ENCODE data around the gene TEDC1. TPM values are rescaled to one million over a fixed set of nuclear protein-coding genes. Genes with fewer than 3 reads are reported as not detected.

The TEDC1 gene
- total RNA-seq, 2 donors from 2014 or later = 1.6 to 12.2 TPM

DNA sequence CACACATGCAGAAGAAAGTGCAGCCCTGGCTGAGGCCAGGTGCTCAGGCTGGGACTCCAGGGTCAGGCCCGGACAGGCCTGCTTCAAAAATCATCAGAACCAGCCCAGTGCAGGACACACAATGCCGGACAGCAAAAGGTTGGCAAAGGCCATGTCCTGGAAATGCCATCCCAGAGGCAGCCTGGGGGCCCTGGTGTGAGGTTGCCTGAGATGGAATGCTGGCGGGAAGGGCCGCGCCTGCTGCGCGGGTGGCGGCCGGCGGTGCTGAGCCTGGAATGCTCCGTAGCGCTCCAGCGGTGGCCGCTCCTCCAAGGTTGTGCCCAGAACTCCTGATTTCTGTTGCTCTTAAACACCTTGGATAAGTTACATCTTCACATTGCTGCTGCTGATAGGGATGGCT lies 38.1 kb upstream of the TEDC1 start:
- Histone ChIP-seq H3K4me3 (no peak overlapping the region), H3K36me3 (replicated peaks in 1 of 2; ENCODE audit: insufficient read depth in 1 of 2, low read depth in 2 of 2) (peaks cover 0 to 7% of the 10 kb centered on the region in 2 donors), H3K27me3 (no peaks in the 10 kb centered on the region), H3K4me1 (peaks cover 11% of the 10 kb centered on the region), H3K9me3 (no peaks in the 10 kb centered on the region), H3K27ac (no peak overlapping the region)
- intact Hi-C loops (cut with DNase I) = no loop called here
- TF ChIP-seq, protein P1, sequence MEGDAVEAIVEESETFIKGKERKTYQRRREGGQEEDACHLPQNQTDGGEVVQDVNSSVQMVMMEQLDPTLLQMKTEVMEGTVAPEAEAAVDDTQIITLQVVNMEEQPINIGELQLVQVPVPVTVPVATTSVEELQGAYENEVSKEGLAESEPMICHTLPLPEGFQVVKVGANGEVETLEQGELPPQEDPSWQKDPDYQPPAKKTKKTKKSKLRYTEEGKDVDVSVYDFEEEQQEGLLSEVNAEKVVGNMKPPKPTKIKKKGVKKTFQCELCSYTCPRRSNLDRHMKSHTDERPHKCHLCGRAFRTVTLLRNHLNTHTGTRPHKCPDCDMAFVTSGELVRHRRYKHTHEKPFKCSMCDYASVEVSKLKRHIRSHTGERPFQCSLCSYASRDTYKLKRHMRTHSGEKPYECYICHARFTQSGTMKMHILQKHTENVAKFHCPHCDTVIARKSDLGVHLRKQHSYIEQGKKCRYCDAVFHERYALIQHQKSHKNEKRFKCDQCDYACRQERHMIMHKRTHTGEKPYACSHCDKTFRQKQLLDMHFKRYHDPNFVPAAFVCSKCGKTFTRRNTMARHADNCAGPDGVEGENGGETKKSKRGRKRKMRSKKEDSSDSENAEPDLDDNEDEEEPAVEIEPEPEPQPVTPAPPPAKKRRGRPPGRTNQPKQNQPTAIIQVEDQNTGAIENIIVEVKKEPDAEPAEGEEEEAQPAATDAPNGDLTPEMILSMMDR (IDR thresholded peaks at IDR 0.05) = no peak
- TF ChIP-seq POLR2A (IDR thresholded peaks at IDR 0.05) = no peak
- ATAC-seq (no peak), DNase-seq (no peak)
- WGBS, 2 donors = 83 to 93% methylated on average over 1 to 14 of the region's 14 CpGs

DNA sequence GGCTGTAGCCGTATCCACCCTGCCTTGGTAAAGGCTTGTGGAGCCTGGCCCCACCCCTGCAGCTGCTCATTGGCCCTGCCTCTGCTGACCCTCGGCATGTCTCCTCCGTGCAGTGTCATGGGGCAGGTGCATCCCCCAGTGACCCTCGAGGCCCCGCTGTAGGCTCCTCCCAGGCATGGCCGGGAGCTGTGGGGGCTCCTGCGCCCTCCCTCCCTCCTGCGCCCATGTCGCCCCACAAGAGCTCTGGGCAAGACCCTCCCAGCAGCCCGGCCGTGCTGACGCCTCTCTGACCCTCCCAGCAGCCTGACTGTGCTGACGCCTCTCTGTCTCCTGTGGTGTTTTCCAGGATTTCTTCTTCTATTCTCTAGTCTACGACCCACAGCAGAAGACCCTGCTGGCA lies 37.2 kb upstream of the TEDC1 start:
- Histone ChIP-seq H3K4me3 (no peak overlapping the region), H3K36me3 (replicated peaks in 1 of 2; ENCODE audit: insufficient read depth in 1 of 2, low read depth in 2 of 2) (peaks cover 0 to 7% of the 10 kb centered on the region in 2 donors), H3K4me1 (peaks cover 5% of the 10 kb centered on the region), H3K27me3 (no peaks in the 10 kb centered on the region), H3K9me3 (no peaks in the 10 kb centered on the region), H3K27ac (no peak overlapping the region)
- DNase-seq = no peak
- 89 to 96% methylated on average over 10 to 14 of the region's 14 CpGs for WGBS, 2 donors
- intact Hi-C loops (cut with DNase I) = no loop called here
- TF ChIP-seq, protein P1 (IDR thresholded peaks at IDR 0.05) = no peak
- no peak for TF ChIP-seq POLR2A (IDR thresholded peaks at IDR 0.05)
- no peak for ATAC-seq

DNA sequence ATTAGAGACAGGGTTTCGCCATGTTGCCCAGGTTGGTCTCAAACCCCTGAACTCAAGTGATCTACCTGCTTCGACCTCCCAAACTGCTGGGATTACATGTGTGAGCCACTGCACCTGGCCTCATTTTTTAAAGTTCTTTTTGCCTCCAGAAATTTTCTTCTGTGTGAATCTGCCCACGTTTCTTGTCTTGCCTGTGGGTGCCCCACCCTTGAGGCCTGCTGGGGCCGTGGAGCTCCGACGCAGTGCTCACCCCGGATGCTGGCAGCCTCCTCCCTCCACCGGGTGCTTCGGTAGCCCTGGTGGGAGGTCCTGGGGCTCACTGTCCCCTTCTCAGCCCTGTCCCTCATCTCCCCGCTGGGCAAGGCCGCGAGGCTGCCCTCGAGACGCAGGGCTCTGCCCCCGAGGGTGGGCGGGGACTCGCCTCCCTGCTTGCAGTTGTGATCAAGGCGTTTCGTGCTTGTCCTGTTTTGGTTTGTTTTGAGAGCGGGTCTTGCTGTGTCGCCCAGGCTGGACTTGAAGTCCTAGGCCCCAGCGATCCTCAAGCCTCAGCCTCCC lies 35.9 kb upstream of the TEDC1 start:
- H3K4me3 ChIP-seq = no peak overlapping the region
- TF ChIP-seq, protein P1 (IDR thresholded peaks at IDR 0.05) = no peak
- TF ChIP-seq POLR2A (IDR thresholded peaks at IDR 0.05) = no peak
- no peak overlapping the region for H3K27ac ChIP-seq
- ATAC-seq (no peak), DNase-seq (no peak)
- 91 to 92% methylated on average over 7 to 22 of the region's 22 CpGs for WGBS, 2 donors
- intact Hi-C loops (cut with DNase I) = no loop called here
- H3K36me3 ChIP-seq (replicated peaks in 1 of 2; ENCODE audit: insufficient read depth in 1 of 2, low read depth in 2 of 2) = peaks cover 0 to 7% of the 10 kb centered on the region in 2 donors
- H3K4me1 ChIP-seq = no peaks in the 10 kb centered on the region
- no peaks in the 10 kb centered on the region for H3K27me3 ChIP-seq
- no peaks in the 10 kb centered on the region for H3K9me3 ChIP-seq

DNA sequence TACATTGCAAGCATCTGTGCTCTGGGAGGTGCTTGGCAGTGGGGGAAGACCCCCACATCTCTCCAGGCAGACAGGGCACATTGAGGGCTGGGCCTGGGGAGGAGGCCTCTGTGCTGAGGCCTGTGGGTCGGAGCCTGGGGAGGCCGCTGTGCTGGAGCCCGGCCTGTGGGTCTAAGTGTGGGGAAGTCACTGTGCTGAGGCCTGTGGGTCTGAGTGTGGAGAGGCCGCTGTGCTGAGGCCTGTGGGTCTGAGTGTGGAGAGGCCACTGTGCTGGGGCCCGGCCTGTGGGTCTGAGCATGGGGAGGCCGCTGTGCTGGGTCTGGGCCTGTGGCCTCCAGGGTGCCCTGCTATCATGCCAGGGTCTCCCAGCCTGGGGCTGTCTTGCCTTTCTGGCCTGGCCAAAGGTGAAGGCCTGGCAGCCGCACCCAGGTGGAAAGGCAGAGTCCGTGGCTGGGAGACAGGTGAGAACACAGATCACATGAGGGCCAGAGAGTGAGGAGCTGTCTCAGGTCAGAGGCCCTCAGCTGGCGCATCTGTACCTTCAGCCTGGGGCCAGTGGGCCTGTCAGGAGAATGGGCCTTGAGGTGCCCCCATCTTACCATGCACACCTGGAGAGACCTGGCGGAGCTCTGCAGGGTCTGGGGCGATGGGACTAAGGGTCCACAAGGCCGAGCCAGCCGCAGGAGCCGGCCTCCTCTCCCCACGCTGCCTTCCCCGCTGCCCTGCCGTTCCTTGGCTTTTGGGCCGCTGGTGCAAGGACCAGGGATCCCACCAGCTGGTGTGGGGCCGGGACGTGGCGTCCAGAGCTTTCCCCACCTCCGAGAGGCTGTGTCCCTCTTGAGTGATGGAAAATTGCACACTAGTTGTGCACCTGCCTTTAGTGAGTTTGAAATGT lies 35.0 kb upstream of the TEDC1 start:
- intact Hi-C loops (cut with DNase I) = no loop called here
- H3K27ac ChIP-seq = no peak overlapping the region
- TF ChIP-seq, protein P1 (IDR thresholded peaks at IDR 0.05) = no peak
- no peak for TF ChIP-seq POLR2A (IDR thresholded peaks at IDR 0.05)
- ATAC-seq (peak; percentile 27), DNase-seq (no peak)
- no peaks in the 10 kb centered on the region for H3K9me3 ChIP-seq
- H3K36me3 ChIP-seq (replicated peaks in 1 of 2; ENCODE audit: insufficient read depth in 1 of 2, low read depth in 2 of 2) = peaks cover 0 to 10% of the 10 kb centered on the region in 2 donors
- no peaks in the 10 kb centered on the region for H3K4me1 ChIP-seq
- WGBS, 2 donors = 81 to 89% methylated on average over 6 to 22 of the region's 22 CpGs
- no peak overlapping the region for H3K4me3 ChIP-seq
- H3K27me3 ChIP-seq = no peaks in the 10 kb centered on the region

All from body of pancreas (tissue), 4 donors.